ENCODE results near the gene ST8SIA5.

The ST8SIA5 gene

DNA sequence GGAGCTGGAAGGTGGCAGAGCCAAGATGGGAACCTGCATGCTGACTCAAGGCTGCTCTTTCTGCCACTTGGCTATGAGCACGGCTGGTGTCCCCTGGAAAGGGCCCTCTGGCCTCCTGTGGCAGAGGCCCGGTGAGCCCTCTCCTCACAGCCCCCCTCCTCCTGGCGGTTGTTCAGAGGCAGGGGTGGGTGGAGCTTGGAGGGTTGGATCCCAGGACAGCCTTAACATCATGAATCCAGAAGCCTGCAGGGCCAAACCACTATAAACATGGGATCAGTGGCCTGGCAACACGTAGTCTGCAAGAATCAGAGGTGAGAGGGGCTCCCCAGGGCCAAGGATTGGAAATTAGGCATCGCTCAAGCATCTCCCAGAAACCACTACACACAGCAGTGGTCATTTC is 51.3 kb downstream of the ST8SIA5 start:
- no peak for FAIRE-seq

DNA sequence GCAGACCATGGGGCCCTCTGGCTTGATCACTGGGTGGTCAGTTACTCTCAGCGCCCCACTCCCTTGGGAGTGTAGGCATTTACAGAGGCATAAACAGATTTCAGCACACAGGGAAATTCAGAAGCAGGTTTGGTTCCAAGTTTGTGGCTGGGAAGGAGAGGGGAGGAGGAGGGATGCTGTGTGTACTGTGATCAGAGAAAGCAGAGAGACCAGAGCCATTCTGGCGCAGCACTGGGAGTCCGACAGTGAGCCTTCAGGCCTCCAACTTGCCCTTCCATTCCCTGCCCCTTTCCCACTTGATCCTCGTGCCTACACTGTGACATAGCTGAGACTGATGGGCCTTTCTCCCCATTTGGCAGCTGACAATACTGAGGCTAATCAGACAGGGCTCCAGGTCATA is 52.0 kb downstream of the ST8SIA5 start:
- no peak for FAIRE-seq

DNA sequence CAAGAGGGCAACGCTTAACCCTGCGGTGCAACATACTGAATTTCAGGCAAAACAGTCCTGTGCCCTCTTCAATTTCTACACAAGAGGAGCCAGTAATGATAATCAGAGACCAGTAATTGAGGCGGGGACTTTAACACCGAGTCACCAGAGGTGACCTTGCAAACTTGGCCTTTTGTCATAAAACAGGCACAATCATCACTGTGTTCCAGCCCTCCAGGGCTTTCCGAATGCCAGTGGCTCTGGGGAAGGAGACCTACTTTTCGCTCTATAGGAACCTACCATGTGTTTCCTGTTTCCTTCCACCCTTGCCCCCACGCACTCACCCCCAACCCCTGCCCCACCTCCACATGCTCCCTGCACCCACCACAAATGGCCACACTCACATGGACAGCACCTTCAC is 52.7 kb downstream of the ST8SIA5 start:
- no peak for FAIRE-seq

DNA sequence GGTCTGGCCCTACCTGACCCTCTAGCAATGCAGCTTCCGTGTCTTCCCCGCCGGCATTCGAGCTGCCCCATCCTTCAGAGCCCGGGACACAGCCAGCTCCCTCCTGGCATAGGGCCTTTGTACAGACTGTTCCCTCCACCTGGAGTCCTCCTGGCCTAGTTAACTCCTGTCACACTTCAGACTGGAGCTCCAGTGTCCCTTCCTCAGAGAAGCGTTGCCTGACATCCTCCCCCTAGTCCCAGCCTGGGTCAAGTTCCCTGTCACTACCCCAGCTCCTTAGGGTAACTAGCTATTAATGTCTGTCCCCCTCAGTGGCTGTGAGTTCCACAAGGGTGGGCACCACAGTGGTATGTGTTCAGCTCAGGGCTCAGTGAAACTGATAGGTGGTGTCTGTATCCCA is 54.4 kb downstream of the ST8SIA5 start:
- no peak for FAIRE-seq

DNA sequence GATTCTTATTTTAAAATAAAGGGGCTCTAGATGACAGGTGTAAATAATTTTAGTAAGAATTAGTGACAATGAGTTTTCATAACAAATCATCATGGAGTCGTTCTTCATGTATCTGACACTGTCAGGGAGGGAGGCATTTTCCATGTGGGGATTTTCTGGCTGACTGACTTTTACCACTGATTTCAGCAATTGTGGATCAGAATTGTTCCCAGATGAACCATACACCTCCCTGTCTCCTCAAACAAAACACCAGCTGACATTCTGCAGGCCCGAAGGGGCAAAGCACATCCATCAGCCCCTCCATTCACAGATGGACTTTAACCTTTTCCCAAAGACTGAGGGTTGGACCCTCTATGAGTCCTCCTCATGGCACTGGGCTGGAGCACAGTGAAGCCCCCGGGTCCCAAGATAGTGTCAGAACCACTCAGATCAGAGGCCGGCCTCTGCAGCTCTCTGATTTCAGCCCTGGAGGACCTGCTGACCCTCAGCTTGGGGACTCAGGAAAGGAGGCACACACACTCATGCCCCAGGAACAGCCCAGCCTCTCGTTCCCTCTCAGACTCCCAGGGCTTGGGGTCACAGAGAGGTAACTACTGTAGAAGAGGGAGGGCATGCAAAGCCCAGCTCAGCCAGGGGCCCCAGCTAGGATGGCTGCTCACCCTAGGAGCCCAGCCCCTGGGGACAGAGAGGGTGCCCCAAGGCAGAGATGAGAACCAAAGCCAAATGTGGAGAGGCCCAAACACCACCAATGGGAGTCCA is 56.6 kb downstream of the ST8SIA5 start:
- FAIRE-seq: no peak

DNA sequence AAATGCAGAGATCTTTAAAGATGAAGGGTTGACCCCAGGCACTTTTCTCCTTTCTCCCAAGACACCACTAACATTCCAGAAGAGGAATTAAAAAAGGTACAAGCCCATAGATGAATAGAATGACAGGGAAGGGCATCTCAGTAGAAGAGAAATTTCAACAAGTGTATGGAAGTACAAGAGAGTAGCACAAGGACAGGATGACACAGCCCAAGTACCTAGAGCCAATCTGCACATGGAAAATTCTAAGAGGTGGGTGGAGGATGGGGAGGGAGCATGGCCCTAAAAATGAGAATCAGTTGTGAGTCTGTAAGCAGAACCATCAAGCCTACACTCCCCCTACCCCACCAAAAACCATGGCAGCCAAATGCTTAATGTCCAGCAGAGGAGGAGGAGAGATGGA is 60.2 kb downstream of the ST8SIA5 start:
- FAIRE-seq: no peak

DNA sequence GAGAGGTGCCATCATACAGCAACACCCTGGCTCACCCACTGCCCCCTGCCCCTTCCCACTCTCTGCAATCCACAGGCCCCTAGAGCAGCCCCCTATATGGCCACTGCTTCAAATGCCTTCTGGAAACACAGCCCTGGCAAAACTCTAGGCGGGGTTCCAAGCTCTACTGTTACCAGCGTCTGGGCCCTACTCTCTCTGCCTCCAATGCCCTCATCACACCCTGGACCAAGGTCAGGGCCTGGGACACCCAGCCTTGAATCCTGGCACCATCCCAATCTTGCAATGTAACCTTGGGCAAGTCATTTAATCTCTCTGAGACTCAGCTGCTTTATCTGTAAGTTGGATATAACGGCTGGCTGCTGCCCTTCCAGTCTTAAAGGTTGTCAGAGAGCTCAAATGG is 60.6 kb downstream of the ST8SIA5 start:
- FAIRE-seq: no peak

DNA sequence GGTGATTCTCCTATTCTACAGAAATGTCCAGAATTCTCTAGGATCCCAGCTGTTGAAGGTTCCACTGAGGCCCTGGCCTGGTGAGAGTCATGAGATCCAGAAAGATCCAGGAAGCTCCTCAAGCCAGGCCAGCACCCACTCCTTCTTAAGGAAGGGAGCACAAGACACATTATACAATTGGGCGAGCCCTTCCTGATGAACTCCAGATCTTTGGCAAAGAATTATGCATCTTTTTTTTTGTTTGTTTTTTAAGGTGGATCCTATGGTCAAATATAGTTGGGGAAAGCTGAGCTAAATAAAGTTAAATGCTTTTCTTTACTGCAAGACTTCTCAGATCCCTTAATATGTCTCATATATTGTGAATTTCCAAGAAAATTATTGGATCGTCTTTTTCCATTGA is 62.9 kb downstream of the ST8SIA5 start:
- no peak for FAIRE-seq

DNA sequence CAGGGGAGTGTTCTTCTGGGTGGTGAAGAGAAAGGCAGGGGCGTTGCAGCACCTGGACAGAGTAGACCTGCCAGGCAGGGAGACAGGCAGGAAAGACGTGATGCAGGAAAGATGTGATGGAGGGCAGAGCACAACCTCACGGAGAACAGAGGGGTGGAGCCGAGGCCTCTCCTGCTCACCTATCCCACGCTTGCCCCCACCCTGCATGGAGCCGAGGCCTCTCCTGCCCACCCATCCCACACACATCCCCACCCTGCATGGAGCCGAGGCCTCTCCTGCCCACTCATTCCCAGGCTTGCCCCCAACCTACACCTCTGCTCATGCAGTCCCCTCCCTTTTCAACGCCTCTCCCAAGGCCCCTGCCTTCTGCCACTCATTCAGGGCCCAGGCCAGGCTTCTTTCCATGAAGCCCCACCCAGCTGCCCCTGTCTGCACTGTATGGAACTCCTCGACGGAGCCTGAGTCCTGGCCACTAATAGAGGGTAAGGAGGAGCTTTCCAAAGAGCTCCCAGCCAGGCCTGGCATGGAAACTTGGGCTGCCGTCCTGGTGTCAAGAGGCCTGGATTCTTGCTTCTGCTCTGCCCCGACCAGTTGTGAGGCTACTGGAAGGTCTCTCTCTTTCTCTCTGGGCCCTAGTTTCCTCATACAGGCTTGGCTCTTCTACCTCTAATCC is 67.9 kb downstream of the ST8SIA5 start:
- no peak for FAIRE-seq

DNA sequence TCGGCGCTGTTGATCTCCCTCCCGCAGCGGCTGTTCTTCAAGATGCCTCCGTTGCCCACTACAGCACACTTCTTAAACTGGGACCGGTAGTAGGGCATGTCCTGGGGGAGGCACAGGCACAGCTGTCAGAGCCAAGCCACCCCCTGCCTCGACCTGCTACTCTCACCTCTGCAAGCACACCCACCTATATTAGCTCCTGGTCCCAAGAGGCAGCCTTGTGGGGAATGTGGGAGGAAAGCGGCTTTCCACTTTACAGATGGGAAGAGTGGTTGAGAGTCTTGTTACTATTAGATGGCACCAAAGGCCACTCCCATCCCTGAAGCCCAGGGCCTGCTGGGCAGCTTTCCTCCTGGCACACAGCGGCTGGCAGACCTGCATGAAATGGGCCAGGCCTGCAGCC is 70.7 kb downstream of the ST8SIA5 start:
- FAIRE-seq: no peak

DNA sequence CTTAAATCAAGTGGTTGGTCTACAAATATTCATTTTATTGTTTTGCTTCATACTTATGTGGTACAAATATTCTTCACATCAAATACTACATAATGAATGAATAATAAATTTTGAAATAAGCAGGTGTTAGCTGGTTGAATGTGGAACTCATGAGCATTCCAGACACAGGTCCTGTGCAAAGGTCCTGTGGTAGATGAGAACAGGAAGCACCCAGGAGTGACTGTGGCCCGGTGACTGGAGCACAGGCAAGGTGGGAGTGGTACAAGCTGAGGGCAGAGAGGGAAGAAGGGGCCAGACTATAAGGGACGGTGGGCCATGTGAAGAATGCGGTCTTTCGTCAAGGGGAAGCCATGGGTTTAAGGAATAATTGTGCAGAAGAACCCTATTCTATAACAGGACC is 73.6 kb downstream of the ST8SIA5 start:
- no peak for FAIRE-seq

DNA sequence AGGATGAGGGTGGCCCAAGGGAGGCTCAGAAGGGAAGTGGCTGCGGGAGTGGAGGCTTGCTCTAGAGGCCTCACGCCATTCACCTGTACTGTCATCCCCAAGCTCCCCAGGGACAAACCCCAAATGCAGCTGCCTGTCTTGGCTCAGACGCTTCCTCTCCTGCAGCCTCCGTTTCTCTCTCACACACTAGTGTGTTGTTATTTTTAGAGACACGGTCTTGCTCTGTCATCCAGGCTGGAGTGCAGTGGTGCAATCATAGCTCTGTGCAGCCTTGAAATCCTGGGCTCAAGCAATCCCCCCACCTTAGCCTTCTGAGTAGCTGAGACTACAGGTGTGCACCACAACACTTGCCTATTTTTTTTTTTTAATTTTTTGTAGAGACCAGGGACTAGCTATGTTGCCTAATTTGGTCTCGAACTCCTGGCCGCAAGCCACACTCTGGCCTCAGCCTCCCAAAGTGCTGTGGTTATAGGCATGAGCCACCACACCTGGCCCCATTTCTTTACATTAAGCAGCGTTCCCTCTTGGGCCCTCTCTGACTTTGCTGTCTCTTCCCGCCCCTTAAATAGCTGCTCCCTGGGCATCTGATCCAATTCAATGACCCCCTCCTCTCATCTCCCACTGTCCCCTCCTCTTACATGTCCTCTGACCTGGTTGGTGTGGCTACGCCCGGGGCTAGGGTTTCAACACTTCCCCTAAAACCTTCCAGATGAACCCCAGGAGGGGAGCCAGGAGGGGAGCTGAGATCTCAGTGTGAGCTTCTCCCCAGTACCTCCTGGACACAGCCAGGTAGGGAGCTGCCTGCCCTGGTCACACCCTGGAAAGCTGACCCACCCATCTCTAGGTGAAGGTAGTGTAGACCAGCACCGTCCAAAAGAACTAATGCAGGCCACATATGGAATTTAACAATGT is 75.8 kb downstream of the ST8SIA5 start:
- FAIRE-seq: no peak

DNA sequence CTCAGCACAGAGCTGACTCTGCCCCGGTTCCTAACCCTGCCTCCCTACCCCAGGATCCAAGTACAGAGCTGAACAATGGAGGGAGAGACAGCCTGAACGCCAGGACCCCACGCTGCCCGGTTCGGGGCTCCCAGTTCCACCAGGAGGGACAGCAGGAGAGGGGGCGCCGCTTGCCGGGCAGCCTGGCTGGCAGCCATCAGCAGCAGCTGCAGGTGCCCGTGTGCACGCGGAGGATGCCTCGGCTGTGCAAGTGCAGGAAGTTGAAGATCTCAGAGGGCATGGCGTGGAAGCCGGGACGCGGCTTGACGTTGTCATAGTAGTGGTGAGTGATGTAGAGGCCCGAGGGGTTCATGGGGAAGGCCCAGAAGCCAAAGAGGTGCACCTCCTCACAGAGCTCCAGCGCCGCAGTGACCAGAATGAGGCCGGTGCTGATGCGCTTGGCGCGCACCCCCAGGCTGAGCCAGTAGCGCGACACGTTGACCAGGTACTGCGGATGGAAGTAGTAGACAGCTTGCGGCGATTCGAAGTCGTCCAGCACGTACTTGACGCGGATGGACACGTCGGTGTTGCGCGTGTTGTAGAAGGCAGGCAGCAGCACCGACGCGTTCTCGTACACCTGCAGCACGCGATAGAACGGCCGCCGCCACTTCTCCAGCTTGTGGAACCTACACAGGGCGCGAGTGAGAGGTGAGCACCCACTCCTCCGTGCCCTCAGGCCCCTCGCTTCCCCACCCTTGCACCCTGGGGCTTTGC is 76.8 kb downstream of the ST8SIA5 start:
- no peak for FAIRE-seq

DNA sequence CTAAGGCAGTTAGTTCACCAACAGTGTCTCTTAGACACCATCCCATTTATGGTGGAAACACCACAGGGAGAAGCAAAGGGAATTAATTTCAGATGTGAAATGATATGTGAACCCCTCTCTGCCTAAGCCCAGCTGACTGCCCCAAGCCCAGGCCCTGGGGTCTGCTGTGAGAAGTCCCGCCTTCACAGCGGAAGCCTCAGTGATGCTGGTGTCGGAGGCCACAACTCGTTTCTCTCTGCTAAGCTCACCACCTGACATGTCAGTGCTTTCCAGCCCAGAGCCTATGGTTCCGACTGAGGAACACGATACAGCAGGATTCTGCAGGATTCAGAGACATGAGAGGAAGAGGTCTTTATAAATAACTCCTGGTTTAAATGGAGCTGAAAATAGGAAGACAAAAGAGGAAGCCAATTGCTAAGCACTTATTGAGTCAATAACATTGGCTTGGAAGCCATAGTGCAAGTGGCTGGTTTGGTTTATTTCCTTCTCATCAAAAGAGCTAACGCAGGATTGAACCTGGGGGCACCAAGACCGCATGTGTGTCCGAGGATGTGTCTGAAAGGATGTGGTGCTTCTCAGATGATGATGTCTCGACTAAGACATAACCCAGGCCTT is 78.0 kb downstream of the ST8SIA5 start:
- no peak for FAIRE-seq

DNA sequence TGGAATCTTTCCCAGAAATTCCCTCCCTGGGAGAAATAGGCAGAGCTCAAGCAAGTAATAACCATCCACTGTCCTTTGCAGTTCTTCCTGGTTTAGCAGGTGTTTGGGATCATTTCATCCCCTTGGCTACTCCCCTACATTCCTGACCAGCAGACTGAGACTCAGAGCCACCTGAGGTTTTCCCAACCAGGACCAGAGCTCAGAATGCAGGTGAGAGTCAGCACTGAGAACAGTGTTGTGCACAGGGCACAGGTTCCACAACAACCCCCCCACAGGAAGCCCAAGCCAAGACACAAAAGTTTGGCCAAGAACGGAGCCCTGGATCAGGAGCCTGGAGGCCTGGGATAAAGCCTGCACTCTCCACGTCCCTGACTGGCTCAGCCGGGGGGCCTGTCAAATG is 78.8 kb downstream of the ST8SIA5 start:
- no peak for FAIRE-seq

DNA sequence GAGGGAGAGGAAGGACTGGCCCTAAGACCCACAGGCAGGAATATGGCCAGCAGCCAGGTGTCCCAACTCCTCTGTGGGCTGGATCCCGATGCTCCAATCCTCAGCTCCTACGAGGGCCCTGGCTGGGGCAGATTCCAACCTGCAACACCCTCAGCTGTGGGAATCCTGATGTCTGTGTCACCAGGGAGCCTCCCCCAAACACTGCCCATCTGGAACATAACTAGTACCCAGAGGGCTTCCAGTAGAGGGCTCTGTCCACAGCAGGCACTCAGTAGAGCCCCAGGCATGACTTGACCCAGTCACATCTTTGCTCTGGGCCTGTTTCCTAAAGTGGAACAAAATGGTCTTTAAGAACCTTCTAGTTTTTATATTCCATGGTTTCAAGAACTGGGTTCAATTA is 79.2 kb downstream of the ST8SIA5 start:
- no peak for FAIRE-seq

DNA sequence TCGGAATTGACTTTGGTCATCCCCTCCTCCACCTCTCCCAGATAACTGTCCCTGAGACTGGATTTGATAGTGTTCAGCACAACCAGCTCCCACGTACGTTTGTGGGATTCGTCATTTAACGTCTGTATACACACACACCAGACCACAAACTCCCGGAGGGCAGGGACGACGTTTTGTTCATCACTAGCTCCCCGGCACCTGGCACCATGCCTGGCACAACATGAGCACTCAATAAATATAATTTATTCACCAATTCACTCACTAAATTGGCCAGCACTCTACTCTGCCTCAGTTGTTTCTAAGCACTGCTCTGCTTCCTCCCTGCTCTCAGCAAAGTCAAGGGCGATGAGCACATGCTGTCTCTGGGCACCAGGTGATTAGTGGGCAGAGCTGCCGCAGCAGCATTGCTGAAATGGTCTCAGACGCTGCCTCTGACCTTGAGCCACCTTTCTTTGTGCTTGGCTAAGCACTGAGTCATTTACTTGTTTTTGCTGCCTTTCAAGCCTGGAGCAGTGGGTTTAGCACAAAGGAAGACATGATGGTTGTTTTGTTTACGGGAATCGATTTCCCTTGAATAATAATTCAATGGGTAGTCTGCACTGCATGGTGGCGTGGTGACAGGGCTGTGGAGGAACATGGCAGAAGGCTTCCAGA is 80.5 kb downstream of the ST8SIA5 start:
- no peak for FAIRE-seq

DNA sequence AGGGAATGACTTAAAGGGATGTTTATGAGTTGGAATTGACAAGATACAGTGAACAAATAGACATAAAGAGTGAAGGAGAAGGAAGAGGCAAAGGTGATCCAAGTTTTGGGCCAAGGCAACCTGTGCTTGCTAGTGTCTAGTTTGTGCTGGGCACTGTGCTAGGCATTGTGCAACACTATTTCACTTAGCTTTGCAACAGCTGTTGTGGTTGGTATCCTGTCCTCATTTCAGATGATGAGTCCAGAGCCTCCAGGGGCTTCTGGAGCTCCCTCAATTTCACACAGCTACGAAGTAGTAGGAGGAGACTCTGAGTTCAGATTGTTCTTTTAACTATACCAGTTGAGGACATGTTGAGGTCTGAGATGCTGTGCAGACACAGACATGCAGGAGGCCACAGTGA is 81.7 kb downstream of the ST8SIA5 start:
- FAIRE-seq: no peak

DNA sequence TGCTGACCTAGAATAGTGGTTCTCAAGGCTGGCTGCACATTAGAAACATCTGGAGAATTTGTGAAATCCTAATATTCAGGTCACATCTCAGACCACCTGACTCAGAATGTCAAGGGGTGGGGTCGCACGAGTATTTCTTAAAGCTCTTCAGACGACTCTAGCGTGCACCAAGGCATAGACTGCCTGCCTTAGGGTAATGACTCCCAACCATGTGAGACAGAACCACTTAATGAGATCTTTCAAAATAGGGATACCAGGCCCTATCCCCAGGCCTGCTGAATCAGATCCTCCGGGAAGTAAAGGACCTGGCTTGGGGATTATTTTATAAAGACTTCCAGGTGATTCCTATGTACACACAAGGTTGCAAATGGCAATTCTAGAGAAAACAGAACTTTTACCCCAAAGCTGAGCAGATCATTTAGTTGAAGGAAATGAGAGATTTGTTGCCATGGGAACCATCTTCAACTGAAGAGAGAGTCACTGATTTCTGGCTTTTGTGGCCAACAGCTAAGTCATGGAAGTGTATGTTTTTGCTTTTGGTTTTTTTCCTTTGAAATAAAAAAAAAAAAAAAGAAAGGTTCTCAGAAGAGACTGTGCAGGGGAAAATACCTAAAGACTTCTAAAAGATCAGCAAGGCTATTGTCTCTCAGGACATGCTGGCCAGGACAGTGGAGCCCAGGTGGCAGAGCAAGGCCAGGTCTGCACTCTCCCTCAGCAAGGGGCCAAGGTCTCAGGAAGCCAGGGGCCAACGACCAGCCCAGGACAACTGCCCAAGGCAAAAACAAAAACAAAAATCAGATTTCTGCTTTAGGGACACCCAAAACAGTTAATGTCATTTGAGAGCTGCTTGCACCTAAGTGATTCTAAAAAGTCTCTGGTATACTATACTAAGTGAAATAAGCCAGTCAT is 84.5 kb downstream of the ST8SIA5 start:
- no peak for FAIRE-seq

DNA sequence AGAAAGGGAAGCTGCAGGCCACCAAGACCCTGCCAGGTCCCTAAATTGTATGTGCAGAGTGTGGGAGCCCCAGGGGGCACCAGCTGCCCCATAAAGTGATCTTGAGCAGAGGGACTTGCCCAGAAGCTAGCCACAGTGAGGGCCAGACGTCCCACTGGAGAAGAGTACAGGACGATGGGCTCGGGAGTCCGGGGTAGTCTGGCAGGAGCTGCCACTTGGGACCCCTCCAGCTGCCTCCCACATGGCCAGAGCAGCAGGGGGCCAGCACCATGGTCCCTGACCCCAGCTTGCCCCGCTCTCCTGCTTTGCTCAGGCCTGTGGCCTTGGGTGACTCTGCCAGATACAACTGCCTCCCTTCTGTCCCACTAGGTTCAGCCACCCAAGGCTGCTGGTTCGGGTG is 88.2 kb downstream of the ST8SIA5 start:
- no peak for FAIRE-seq

DNA sequence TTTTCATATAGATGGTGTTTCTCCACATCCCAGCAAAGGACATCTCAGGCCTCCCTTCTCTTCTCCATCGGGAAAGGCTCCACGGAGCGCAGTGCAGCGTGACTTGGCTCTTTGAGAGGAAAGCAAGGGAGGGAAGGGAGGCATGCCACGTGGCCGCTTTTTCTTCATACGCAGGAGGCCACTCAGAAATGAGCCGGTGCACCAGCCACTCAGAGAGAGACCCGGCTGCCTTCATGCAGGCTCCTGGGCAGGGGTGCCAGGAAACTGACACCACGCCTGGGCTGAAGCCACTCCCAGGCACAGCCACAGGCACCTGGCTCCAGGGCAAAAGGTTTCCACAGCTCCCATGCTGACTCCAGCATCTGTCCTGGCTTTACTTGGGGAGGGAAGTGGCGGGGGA is 88.7 kb downstream of the ST8SIA5 start:
- no peak for FAIRE-seq
